ENCODE measurements around the gene GPR160.

The GPR160 gene

DNA sequence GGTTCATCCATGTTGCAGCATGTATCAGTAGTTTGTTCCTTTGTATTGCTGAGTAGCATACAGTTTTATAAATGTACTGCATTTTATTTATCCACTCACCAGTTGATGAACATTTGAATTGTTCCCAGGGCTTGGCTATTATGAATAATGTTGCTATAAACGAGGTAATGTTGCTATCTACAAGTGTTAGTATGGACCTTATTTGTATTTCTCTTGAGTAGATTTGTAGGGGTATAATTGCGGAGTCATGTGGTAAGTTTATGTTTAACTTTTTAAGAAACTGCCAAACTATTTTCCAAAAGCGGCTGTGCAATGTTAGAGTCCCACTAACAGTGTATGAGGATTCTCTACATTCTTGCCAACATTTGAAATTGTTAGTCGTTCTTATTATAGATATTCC, 13.0 kb downstream of the GPR160 start:
- TF ChIP-seq, protein P1, sequence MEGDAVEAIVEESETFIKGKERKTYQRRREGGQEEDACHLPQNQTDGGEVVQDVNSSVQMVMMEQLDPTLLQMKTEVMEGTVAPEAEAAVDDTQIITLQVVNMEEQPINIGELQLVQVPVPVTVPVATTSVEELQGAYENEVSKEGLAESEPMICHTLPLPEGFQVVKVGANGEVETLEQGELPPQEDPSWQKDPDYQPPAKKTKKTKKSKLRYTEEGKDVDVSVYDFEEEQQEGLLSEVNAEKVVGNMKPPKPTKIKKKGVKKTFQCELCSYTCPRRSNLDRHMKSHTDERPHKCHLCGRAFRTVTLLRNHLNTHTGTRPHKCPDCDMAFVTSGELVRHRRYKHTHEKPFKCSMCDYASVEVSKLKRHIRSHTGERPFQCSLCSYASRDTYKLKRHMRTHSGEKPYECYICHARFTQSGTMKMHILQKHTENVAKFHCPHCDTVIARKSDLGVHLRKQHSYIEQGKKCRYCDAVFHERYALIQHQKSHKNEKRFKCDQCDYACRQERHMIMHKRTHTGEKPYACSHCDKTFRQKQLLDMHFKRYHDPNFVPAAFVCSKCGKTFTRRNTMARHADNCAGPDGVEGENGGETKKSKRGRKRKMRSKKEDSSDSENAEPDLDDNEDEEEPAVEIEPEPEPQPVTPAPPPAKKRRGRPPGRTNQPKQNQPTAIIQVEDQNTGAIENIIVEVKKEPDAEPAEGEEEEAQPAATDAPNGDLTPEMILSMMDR (IDR thresholded peaks at IDR 0.05; ENCODE audit: low read depth, low read length) = no peak
- no peak for DNase-seq (ENCODE audit: low read depth in 2 of 2)

DNA sequence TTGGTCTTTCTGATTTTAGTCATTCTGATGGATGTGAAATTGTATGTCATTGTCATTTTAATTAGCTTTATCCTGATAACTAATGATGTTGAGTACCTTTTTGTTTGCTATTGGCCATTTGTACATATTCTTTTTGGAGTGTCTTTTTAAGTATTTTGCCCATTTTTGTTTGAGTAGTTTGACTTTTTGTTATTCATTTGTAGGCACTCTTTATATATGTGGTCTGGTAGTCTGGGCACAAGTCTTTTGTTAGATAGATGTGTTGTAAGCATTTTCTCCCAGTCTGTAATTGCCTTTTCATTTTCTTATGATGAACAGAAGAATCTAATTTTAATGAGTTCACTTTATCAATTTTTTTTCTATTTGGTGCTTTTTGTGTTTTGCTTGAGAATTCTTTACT, 14.6 kb downstream of the GPR160 start:
- no peak for DNase-seq (ENCODE audit: low read depth in 2 of 2)
- H3K4me3 ChIP-seq (replicated peaks in 1 of 2; ENCODE audit: low read depth in 2 of 2, low read length in 2 of 2) = no peak overlapping the region
- TF ChIP-seq, protein P1 (IDR thresholded peaks at IDR 0.05; ENCODE audit: low read depth, low read length) = no peak

More for the DNA sequence above, 13.0 kb downstream of the GPR160 start:
- no peak overlapping the region for H3K4me3 ChIP-seq (replicated peaks in 1 of 2; ENCODE audit: low read depth in 2 of 2, low read length in 2 of 2)

DNA sequence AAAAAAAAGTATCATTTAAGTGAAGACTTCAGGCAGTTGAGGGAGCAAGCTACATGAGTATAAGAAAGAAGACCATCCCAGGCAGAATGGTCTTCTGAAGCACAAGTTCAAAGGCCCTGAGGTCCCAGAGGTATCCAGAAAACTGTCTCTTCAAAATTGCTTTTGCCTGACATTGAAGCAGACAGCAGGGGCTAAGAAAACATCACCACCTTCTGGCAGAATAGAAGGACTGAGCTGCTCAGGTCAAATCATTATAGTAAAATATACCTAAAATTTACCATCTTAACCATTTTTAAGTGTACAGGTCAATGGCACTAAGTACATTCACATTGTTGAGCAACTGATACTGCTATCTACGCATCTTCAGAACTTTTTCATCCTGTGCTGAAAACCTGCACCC, 16.4 kb downstream of the GPR160 start:
- DNase-seq (ENCODE audit: low read depth in 2 of 2) = peak in 1 of 2 donors; percentile 30
- TF ChIP-seq, protein P1 (IDR thresholded peaks at IDR 0.05; ENCODE audit: low read depth, low read length) = peak; percentile 22
- no peak overlapping the region for H3K4me3 ChIP-seq (replicated peaks in 1 of 2; ENCODE audit: low read depth in 2 of 2, low read length in 2 of 2)

DNA sequence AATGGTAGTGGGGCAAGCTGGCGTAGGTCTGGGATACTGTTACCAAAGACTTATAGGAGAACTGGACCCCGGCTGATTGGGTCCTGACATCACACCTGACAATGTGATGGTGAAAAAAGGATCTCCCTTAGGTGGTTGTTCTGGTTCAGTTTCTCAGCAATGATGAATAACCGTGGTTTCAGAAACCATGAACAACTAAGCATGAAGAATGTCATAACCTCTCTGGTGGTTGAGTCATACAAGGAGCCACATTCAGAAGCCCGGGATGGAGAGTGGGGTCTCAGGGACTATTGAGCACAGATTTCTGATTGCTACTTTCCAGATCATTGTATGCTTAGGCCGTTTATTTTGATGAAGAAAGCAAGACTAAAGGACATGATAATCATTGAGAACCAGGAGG, 17.4 kb downstream of the GPR160 start:
- DNase-seq (ENCODE audit: low read depth in 2 of 2) = peak in 1 of 2 donors; percentile 44
- TF ChIP-seq, protein P1 (IDR thresholded peaks at IDR 0.05; ENCODE audit: low read depth, low read length) = no peak

DNA sequence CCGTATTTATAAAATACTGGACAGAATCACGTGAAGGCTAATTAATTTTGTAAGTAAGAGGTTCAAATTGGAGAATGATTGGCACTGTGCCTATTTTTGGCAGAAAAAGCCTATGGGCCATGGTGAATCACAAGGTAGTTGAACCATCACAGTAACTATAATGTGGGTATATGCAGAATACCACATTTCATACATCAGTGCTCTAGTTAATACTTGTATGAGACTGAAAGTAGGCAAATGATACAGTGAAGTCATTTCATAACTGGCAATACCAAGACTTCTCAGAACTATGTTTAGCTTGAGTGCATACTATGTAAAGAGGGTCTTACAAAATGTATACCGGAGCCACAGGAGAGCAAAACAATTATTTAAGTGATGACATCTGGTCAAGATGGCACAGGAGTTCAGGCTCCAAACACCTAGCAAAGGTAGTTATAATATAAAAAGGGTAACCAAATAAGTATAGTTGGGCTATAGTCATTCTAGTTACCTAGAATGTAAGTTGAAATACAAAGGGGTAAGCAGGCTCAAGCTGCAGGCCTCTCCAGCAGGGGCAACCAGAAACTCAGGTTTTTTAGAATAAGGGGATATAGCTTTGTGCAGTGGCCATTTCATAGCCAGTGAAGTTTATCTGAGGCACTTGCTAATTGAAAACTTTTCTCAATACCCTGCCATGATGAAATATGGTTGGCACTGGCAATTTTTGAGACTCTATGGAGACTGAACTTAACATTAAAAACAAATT, 19.1 kb downstream of the GPR160 start:
- DNase-seq (ENCODE audit: low read depth in 2 of 2) = no peak
- TF ChIP-seq, protein P1 (IDR thresholded peaks at IDR 0.05; ENCODE audit: low read depth, low read length) = no peak

More for the DNA sequence above, 17.4 kb downstream of the GPR160 start:
- no peak overlapping the region for H3K4me3 ChIP-seq (replicated peaks in 1 of 2; ENCODE audit: low read depth in 2 of 2, low read length in 2 of 2)

DNA sequence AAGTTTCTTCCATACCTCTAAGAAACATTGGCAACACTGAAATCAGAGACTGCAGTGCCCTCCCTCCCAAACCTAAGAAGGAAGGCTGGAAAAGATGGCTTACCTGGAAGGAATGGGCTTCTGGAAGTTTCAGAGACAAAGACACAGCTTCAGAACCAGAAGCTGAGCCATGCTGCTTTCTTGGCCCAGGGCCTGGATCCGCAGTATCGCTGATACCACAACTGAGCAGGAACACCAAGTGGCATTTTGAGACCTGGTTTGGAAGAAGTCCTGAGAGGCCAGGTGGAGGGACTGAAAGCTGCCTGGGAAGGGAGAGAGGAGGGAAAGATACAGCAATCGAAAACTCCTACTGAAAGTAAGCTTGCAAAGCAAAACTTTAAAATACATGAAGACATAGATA, 19.8 kb downstream of the GPR160 start:
- DNase-seq (ENCODE audit: low read depth in 2 of 2) = no peak
- TF ChIP-seq, protein P1 (IDR thresholded peaks at IDR 0.05; ENCODE audit: low read depth, low read length) = no peak
- H3K4me3 ChIP-seq (replicated peaks in 1 of 2; ENCODE audit: low read depth in 2 of 2, low read length in 2 of 2) = no peak overlapping the region

More for the DNA sequence above, 19.1 kb downstream of the GPR160 start:
- H3K4me3 ChIP-seq (replicated peaks in 1 of 2; ENCODE audit: low read depth in 2 of 2, low read length in 2 of 2) = no peak overlapping the region

All from cardiac fibroblast (primary cell).